ENCODE measurements around the gene WDR44. TPM values are rescaled to one million over a fixed set of nuclear protein-coding genes. Genes with fewer than 3 reads are reported as not detected.

Gene WDR44
- total RNA-seq, 4 donors from 2014 or later: 10.8 to 31.2 (median 15.0) TPM

Small RNA genes lying within 50 kb of the gene (small RNA-seq; reads per million reads assigned to genes)
- 0 reads per million in 4 donors for gene MIR1277

Other genes with a start within 250 kb of the WDR44 start
- 1 to 10 TPM in 3 of 4 donors, under 1 TPM in 1; 0.20 to 7.1 (median 2.7) TPM for gene KLHL13, start 229.3 kb upstream of the WDR44 start, total RNA-seq
- gene DOCK11, start 149.7 kb downstream of the WDR44 start, total RNA-seq: 10 to 100 TPM in 2 of 4 donors, 1 to 10 TPM in 2; 6.4 to 16.4 (median 9.8) TPM

Data from transverse colon (tissue), 4 donors.